HUES48 (cell line): ENCODE data around the gene GNG3.
A peak's percentile ranks its signal among the peaks of the same experiment; 100 is the strongest.
"Not testable (repeated sequence)": the region's sequence is repeated elsewhere in the genome, so short reads cannot be mapped to it uniquely, and the experiment has no call there.

Source experiments
- H3K27ac ChIP-seq: one replicate; pipeline ENCODE4 v1.7.0; 2013; ENCODE audit warnings: low read depth, low read length, inconsistent platforms
- H3K27me3 ChIP-seq: 2 replicates; pipeline ENCODE4 v1.6.1; 2013; ENCODE audit warnings: mild to moderate bottlenecking, low read length; ENCODE audit not compliant: control insufficient read depth, insufficient read depth
- H3K36me3 ChIP-seq: 2 replicates; pipeline ENCODE4 v1.6.1; 2013; ENCODE audit warnings: low read length; ENCODE audit not compliant: control insufficient read depth, insufficient read depth
- H3K4me1 ChIP-seq: 2 replicates; pipeline ENCODE4 v1.6.1; 2013; ENCODE audit warnings: mild to moderate bottlenecking, low read length; ENCODE audit not compliant: control insufficient read depth, insufficient read depth
- H3K4me3 ChIP-seq: 2 replicates; pipeline ENCODE4 v1.5.1; 2013; ENCODE audit warnings: mild to moderate bottlenecking, low read depth, low read length
- H3K9ac ChIP-seq: 2 replicates; pipeline ENCODE4 v1.6.1; 2013; ENCODE audit warnings: mild to moderate bottlenecking, low read depth, low read length, moderate library complexity
- H3K9me3 ChIP-seq: 2 replicates; pipeline ENCODE4 v1.6.1; 2013; ENCODE audit warnings: low read length; ENCODE audit not compliant: control insufficient read depth, insufficient read depth

The GNG3 gene

DNA sequence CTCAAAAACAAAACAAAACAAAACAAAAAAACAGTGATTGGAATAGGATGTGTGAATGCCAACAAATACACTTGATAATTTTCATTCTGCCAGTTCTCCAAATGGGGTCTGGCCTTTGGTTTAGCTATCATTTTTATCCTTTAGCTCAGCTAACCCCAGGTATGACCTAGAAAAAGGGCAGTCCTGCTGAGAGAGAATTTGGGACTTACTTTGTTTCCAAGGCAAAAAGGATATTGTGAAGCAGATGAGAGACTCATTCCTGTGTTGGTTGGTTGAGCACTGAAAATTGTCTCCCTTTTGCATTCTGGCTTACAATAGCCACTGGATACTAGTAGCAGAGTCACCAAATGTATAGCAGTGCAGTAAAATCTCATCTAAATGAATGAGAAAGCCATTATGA lies 29.7 kb downstream of the GNG3 start:
- no peaks in the 10 kb centered on the region for H3K27me3 ChIP-seq
- H3K27ac ChIP-seq = no peak overlapping the region
- H3K4me3 ChIP-seq = no peak overlapping the region
- peaks cover 58% of the 10 kb centered on the region for H3K36me3 ChIP-seq
- H3K9me3 ChIP-seq = no peaks in the 10 kb centered on the region
- H3K4me1 ChIP-seq = no peaks in the 10 kb centered on the region
- no peak overlapping the region for H3K9ac ChIP-seq

DNA sequence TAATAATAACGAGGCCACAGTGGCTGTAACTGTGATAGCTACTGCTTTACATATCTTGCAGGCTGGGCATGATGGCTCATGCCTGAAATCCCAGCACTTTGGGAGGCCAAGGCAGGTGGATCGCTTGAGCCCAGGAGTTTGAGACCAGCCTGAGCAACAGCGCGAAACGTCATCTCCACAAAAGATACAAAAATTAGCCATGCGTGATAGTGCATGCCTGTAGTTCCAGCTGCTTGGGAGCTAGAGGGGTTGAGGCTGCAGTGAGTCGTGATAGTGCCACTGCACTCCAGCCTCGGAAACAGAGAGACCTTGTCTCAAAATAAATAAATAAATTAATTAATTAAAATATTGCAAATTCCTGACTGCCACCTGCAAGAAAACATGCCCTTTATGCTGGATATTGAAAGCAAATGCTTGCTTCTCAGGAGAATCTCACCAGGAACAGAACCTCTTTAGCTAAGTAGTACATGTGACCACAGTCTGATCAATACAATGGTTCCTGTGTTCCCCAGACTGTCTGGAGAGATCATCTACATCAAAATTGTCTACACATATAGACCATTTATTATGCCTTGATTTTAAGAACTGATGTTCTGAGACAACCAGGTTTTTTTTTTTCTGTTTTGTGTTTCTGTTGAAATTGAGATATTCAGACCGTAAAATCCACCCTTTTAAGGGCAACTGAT lies 40.1 kb downstream of the GNG3 start:
- Histone ChIP-seq H3K27ac (no peak overlapping the region), H3K9me3 (no peaks in the 10 kb centered on the region), H3K27me3 (no peaks in the 10 kb centered on the region), H3K4me1 (no peaks in the 10 kb centered on the region), H3K36me3 (peaks cover 32% of the 10 kb centered on the region), H3K4me3 (no peak overlapping the region), H3K9ac (no peak overlapping the region)

DNA sequence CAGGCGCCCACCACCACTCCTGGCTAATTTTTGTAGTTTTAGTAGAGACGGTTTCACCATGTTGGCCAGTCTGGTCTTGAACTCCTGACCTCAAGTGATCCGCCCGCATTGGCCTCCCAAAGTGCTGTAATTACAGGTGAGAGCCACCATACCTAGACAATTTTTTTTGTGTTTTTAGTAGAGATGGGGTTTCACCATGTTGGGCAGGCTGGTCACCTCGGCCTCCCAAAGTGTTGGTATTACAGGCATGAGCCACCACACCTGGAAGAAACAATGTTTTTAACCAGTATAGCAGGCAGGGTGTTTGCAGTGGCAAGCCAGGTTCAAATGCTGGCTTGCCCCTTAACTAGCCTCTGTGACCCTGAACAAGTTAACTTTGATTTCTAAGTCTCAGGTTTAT lies 42.5 kb downstream of the GNG3 start:
- H3K36me3 ChIP-seq = peaks cover 42% of the 10 kb centered on the region
- not testable (repeated sequence) for H3K27ac ChIP-seq, H3K4me3 ChIP-seq, H3K9ac ChIP-seq, H3K27me3 ChIP-seq, H3K9me3 ChIP-seq, H3K4me1 ChIP-seq

DNA sequence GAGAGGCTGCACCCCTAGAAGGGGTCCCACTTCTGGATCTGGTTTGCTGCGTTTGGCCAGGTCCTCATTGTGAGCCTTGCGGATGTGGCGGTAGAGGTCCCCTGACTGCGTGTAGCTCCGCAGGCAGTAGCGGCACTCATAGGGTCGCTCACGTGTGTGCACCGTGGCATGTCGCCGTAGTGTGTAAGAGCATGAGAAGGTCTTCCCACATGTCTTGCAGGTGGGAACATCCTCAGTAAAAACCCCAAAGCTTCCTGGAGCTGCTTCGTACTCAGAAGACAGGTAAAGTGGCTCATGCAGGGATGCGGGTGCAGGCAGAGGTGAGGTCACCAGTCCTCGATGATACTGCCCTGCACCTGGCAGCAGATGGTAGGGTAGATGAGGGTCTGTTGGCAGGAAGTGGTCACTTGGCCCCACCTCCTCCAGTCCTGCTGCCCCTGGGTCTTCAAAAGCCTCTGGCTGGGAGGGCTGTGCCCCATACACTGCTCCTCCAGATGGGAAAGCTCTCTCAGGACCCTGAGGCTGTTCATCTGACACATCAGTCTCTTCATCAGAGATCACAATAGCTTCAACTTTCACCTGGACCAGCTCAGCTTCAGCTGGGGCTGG lies 44.8 kb downstream of the GNG3 start:
- Histone ChIP-seq H3K36me3 (peaks cover 42% of the 10 kb centered on the region), H3K4me1 (peaks cover 4% of the 10 kb centered on the region; the same call in 1 of the 2 replicates), H3K4me3 (no peak overlapping the region), H3K9me3 (no peaks in the 10 kb centered on the region), H3K9ac (no peak overlapping the region), H3K27me3 (no peaks in the 10 kb centered on the region), H3K27ac (no peak overlapping the region)

DNA sequence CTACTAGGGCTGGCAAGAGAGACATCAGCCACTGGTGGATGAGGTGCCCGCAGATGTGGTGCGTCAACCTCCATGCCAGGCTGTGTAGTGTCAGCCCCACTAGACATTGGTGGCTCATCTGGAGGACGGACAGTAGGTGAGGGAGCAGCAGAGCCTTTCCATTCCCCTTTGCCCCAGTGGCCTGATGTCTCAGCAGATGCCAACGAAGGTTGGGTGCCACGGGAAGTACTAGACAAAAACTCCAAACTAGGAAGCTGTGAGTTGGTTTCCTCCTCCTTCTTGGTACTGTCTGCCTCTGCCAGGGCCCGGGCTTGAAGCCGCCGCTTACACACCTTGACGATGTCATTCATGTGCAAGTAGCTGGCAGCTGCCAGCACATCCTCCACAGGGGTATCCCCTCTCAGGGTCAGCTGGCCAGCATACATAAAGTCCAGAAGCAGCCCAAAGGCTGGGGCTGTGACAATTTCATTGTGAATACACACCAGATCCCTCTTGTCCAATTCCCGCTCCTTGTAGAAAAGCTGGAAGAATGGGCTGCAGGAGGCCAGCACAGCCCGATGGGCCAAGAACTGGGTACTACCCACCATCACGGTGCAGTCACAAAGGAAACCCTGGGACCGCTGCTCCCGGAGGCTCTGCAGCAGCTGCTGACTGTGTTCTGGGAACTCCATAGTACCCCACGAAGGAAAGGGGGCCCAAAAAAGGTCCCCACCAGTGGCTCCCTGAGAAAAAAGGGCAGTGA lies 45.7 kb downstream of the GNG3 start:
- no peaks in the 10 kb centered on the region for H3K27me3 ChIP-seq
- peaks cover 41% of the 10 kb centered on the region for H3K36me3 ChIP-seq
- H3K9me3 ChIP-seq = no peaks in the 10 kb centered on the region
- no peak overlapping the region for H3K9ac ChIP-seq
- H3K27ac ChIP-seq = peak overlapping the region; percentile 69
- peak overlapping the region; percentile 86 for H3K4me3 ChIP-seq
- peaks cover 6% of the 10 kb centered on the region for H3K4me1 ChIP-seq

DNA sequence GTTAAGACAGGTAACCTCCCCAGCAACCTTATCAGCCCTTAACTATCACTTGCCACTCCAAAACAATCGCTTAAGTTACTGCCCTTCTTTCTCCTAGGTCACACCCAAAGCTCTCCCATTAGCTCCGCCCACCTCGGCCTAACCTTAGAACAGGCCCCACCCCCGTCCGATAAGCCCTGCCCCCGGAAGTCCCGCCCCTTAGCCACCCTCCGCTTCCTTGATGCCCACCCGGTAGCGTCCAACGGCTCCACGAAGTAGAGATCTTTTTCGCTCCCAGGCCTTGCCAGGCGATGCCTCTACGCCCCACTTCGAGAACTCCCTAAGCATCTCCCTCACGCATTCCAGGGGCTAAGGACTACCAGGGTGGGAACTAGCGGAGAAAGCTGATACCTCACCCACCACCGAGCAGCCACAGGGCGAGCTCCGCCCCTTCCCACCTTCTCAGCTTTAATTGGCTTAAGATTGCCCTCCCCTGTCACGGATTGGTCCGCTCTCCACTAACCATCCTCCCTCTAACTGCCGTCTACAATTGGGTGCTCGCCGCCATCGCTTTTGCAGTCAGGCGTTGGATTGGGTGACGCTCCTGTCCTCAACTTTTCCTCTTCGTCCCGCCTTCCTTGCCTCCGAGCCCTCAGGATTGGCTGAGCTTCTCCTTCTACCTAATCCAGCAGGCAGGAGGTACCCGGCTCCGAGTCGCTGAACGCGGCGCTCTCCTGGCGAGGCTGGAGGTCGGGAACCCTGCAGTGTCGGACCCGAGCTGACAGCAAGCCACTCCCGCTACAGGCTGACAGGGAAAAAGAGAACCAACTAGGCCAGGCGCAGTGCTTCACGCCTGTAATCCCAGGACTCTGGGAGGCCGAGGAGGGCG lies 46.5 kb downstream of the GNG3 start, which contains the start of gene ZBTB3:
TSS of gene ZBTB3 (minus strand) at position 425 of the 868 bp plus-strand sequence. CDS start 496 bp downstream, outside the sequence.
- Histone ChIP-seq H3K4me1 (peaks cover 13% of the 10 kb centered on the region), H3K36me3 (peaks cover 36% of the 10 kb centered on the region), H3K9ac (peak within 1 kb of the TSS; percentile 74), H3K4me3 (peak within 1 kb of the TSS; percentile 86), H3K27me3 (no peaks in the 10 kb centered on the region), H3K9me3 (no peaks in the 10 kb centered on the region), H3K27ac (peak within 1 kb of the TSS; percentile 93)

DNA sequence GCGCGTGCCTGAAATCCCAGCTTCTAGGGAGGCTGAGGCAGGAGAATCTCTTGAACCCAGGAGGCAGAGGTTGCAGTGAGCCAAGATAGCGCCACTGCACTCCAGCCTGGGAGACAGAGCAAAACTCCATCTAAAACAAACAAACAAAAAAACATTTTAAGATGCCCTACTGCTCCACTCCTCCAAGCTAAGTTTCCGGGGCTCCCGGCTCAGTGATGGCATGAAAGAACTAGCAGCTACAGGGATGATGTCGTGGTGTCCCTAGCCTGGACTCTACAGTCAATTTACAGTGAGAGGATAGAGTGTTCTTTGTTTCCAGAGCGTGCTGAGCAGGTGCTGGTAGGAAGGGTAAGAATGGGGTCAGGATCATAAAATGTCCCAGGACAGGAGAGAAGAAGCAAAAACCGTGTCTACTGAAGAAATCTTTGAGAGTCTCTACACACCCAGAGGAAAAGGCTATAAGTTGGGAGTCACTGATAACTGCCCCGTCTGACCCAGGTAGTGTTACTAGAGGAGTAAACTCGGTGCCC lies 47.7 kb downstream of the GNG3 start:
- H3K9ac ChIP-seq = no peak overlapping the region
- H3K9me3 ChIP-seq = no peaks in the 10 kb centered on the region
- H3K27me3 ChIP-seq = no peaks in the 10 kb centered on the region
- peak overlapping the region; percentile 2 for H3K27ac ChIP-seq
- no peak overlapping the region; the same call in 1 of the 2 replicates for H3K4me3 ChIP-seq
- H3K36me3 ChIP-seq = peaks cover 27% of the 10 kb centered on the region
- peaks cover 17% of the 10 kb centered on the region for H3K4me1 ChIP-seq

DNA sequence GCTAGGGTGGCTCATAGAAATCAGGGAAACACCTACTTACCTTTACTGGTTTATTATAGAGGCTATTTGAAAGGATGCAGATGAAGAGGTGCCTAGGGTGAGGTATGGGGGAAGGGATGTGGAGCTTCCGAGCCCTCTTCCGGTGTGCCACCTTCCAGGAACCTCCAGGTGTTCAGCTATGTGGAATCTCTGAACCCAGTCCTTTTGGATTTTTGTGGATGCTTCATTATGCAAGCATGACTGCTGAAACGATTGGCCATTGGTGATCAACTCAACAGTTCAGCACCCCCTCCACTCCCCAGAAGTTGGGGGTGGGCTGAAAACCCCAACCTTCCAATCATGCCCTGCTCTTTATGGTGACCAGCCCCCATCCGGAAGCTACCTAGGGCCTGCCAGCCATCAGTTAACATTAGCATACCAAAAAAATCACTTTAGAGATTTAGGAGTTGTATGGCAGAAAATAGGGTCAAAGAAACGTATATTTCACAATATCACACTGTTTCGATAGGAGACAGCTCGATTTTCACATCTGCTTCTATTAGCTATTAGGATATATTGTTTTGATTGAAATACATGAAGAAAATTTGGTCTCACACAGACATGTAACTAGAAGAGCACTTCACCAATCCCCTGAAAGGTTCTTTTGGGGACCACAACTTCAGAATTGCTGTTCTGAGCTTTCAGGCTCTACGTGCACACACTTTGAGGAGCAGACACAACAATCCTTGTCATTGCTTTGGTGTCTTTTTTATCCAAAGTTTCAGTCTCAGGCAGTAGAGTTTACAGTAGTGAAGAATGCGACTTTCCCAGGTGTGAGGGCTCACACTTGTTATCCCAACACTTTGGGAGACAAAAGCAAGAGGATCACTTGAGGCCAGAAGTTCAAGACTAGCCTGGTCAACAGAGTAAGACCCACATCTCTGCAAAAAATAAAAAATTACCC lies 50.6 kb downstream of the GNG3 start:
- peaks cover 10% of the 10 kb centered on the region for H3K36me3 ChIP-seq
- H3K27me3 ChIP-seq = no peaks in the 10 kb centered on the region
- peak overlapping the region; percentile 90 for H3K27ac ChIP-seq
- H3K9ac ChIP-seq = peak overlapping the region; percentile 68
- H3K4me3 ChIP-seq = peak overlapping the region; percentile 62
- no peaks in the 10 kb centered on the region for H3K9me3 ChIP-seq
- peaks cover 24% of the 10 kb centered on the region for H3K4me1 ChIP-seq
